HG03060 (cell line): ENCODE results near the gene FEM1B.

Experiments used
- ATAC-seq: cut with Tn5 transposase; IDR thresholded peaks from one replicate; pipeline ENCODE4 v1.9.1; 2021; ENCODE audit warnings: low read depth, moderate number of reproducible peaks; ENCODE audit not compliant: unreplicated experiment

FEM1B gene

GRCh38 chr15:68256675-68257450 lies 20.7 kb upstream of the FEM1B start:
- ATAC-seq = no peak

GRCh38 chr15:68258692-68259091 lies 18.9 kb upstream of the FEM1B start:
- ATAC-seq = no peak

GRCh38 chr15:68259883-68260282 lies 17.7 kb upstream of the FEM1B start:
- ATAC-seq = no peak

- ATAC-seq = no peak
These were observed 16.3 kb upstream of the FEM1B start for GRCh38 chr15:68261241-68261640.

GRCh38 chr15:68261980-68262379 lies 15.6 kb upstream of the FEM1B start:
- no peak for ATAC-seq

- no peak for ATAC-seq
These were observed 14.8 kb upstream of the FEM1B start for GRCh38 chr15:68262514-68263356.

- ATAC-seq = no peak
These were observed 13.3 kb upstream of the FEM1B start for GRCh38 chr15:68264282-68264681.

- ATAC-seq = no peak
These were observed 12.5 kb upstream of the FEM1B start for GRCh38 chr15:68265081-68265480.

GRCh38 chr15:68265674-68266073 lies 11.9 kb upstream of the FEM1B start:
- ATAC-seq = no peak

GRCh38 chr15:68268405-68268804 lies 9.1 kb upstream of the FEM1B start:
- ATAC-seq = no peak

- no peak for ATAC-seq
These were observed 5.6 kb upstream of the FEM1B start for GRCh38 chr15:68271854-68272471.

GRCh38 chr15:68272721-68273271 lies 4.7 kb upstream of the FEM1B start:
- no peak for ATAC-seq

- ATAC-seq = no peak
These were observed 3.2 kb upstream of the FEM1B start for GRCh38 chr15:68274201-68274848.

- ATAC-seq = no peak
These were observed 2.3 kb upstream of the FEM1B start for GRCh38 chr15:68275165-68275746.

GRCh38 chr15:68276668-68277067 lies 877 bp upstream of the FEM1B start:
- ATAC-seq = no peak

- ATAC-seq = peak; percentile 6
These were observed 378 bp upstream of the FEM1B start for GRCh38 chr15:68277131-68277602.

GRCh38 chr15:68278345-68278594 lies 725 bp downstream of the FEM1B start:
- ATAC-seq = no peak

- ATAC-seq = no peak
These were observed 1.3 kb downstream of the FEM1B start for GRCh38 chr15:68278595-68279405.
